ENCODE measurements around the gene CYB561A3. TPM values are rescaled to one million over a fixed set of nuclear protein-coding genes. Genes with fewer than 3 reads are reported as not detected.

The CYB561A3 gene
- total RNA-seq, 4 donors from 2014 or later = 11.3 to 43.6 (median 21.2) TPM

- Histone ChIP-seq H3K9me3 (no peaks in the 10 kb centered on the region), H3K27ac (peak overlapping the region in 1 of 2 donors; percentile 60), H3K4me3 (no peak overlapping the region), H3K36me3 (no peaks in the 10 kb centered on the region), H3K27me3 (no peaks in the 10 kb centered on the region), H3K4me1 (peaks cover 0 to 4% of the 10 kb centered on the region in 2 donors)
- no peak for DNase-seq
- intact Hi-C loops (cut with DNase I; ENCODE audit: low total_unique reads) = no loop called here
- no peak for TF ChIP-seq CTCF (IDR thresholded peaks at IDR 0.05)
Observed at GRCh38 chr11:61368646-61369045, 7.0 kb upstream of the CYB561A3 start.

- intact Hi-C loops (cut with DNase I; ENCODE audit: low total_unique reads) = no loop called here
- H3K36me3 ChIP-seq = no peaks in the 10 kb centered on the region
Observed at GRCh38 chr11:61367406-61367805, 5.7 kb upstream of the CYB561A3 start.

GRCh38 chr11:61364012-61364675, 2.5 kb upstream of the CYB561A3 start:
- Histone ChIP-seq H3K9me3 (no peaks in the 10 kb centered on the region), H3K27ac (no peak overlapping the region), H3K4me3 (no peak overlapping the region), H3K36me3 (no peaks in the 10 kb centered on the region), H3K27me3 (no peaks in the 10 kb centered on the region), H3K4me1 (no peaks in the 10 kb centered on the region)
- no peak for DNase-seq
- TF ChIP-seq POLR2A (IDR thresholded peaks at IDR 0.05) (no peak), CTCF (IDR thresholded peaks at IDR 0.05) (no peak)
- intact Hi-C loops (cut with DNase I; ENCODE audit: low total_unique reads) = no loop called here

More at GRCh38 chr11:61367406-61367805, 5.7 kb upstream of the CYB561A3 start:
- no peak for DNase-seq
- no peaks in the 10 kb centered on the region for H3K27me3 ChIP-seq
- TF ChIP-seq POLR2A (IDR thresholded peaks at IDR 0.05) (no peak), CTCF (IDR thresholded peaks at IDR 0.05) (no peak)
- no peak overlapping the region for H3K4me3 ChIP-seq
- peaks cover 0 to 4% of the 10 kb centered on the region in 2 donors for H3K4me1 ChIP-seq
- H3K9me3 ChIP-seq = no peaks in the 10 kb centered on the region
- peak overlapping the region; percentile 55 to 61 for H3K27ac ChIP-seq

- peak overlapping the region; percentile 62 to 81 for H3K4me3 ChIP-seq
- TF ChIP-seq POLR2A (IDR thresholded peaks at IDR 0.05) (no peak), CTCF (IDR thresholded peaks at IDR 0.05) (no peak)
- H3K27me3 ChIP-seq = no peaks in the 10 kb centered on the region
- H3K27ac ChIP-seq = peak overlapping the region; percentile 93 to 97
- intact Hi-C loops (cut with DNase I; ENCODE audit: low total_unique reads) = no loop called here
- peak in 1 of 2 donors; percentile 34 for DNase-seq
- H3K4me1 ChIP-seq = no peaks in the 10 kb centered on the region
- no peaks in the 10 kb centered on the region for H3K9me3 ChIP-seq
- no peaks in the 10 kb centered on the region for H3K36me3 ChIP-seq
Observed at GRCh38 chr11:61362542-61362875, 827 bp upstream of the CYB561A3 start.

GRCh38 chr11:61361237-61361740, 393 bp downstream of the CYB561A3 start:
- no peaks in the 10 kb centered on the region for H3K4me1 ChIP-seq
- no peaks in the 10 kb centered on the region for H3K9me3 ChIP-seq
- no peaks in the 10 kb centered on the region for H3K27me3 ChIP-seq
- peak overlapping the region; percentile 62 to 81 for H3K4me3 ChIP-seq
- H3K36me3 ChIP-seq = no peaks in the 10 kb centered on the region
- TF ChIP-seq POLR2A (IDR thresholded peaks at IDR 0.05) (no peak), CTCF (IDR thresholded peaks at IDR 0.05) (no peak)
- no peak for DNase-seq
- peak overlapping the region; percentile 93 to 97 for H3K27ac ChIP-seq
- intact Hi-C loops (cut with DNase I; ENCODE audit: low total_unique reads) = no loop called here
